Measurements from ENCODE around the gene HDAC9. TPM values are rescaled to one million over a fixed set of nuclear protein-coding genes. Genes with fewer than 3 reads are reported as not detected.

Gene HDAC9
- total and polyA plus RNA-seq, 12 donors = 2.6 to 23.1 (median 7.5) TPM

- Histone ChIP-seq H3K4me3 (no peak overlapping the region), H3K4me1 (replicated peaks in 1 of 2) (no peaks in the 10 kb centered on the region), H3K27me3 (no peaks in the 10 kb centered on the region), H3K9me3 (replicated peaks in 1 of 3) (no peaks in the 10 kb centered on the region), H3K36me3 (replicated peaks in 1 of 2) (no peaks in the 10 kb centered on the region), H3K27ac (no peak overlapping the region)
- DNase-seq = no peak
- no peak for TF ChIP-seq POLR2A (IDR thresholded peaks at IDR 0.05)
- no peak for TF ChIP-seq CTCF (IDR thresholded peaks at IDR 0.05)
- 83 to 92% (median 85%) methylated on average over 7 of the region's 7 CpGs for whole genome bisulfite sequencing, 4 donors
- intact Hi-C loops (cut with DNase I) = no loop called here
Measured at GRCh38 chr7:19011212-19011611, 515.7 kb downstream of the HDAC9 start.

DNA sequence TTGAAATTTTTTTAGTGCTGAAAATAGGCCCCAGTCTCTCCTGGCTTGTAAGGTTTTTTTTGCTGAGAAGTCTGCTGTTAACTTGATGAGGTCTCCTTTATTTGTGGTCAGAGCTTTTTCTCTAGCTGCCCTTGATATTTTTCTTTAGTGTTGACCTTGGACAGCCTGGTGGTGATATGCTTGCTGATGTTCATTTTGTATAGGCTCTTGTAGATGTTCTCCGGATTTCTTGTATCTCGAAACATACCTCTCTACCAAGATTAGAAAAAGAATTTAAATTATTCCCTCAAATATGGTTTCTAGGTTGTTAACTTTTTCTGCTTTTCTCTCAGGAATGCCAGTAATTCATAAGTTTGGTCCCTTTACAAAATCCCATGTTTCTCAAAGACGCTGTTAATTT, 519.5 kb downstream of the HDAC9 start:
- H3K36me3 ChIP-seq (replicated peaks in 1 of 2) = no peaks in the 10 kb centered on the region
- no peak overlapping the region for H3K27ac ChIP-seq
- intact Hi-C loops (cut with DNase I) = no loop called here
- no peaks in the 10 kb centered on the region for H3K27me3 ChIP-seq
- 89 to 93% (median 91%) methylated on average over 3 of the region's 3 CpGs for WGBS, 4 donors
- no peak overlapping the region for H3K4me3 ChIP-seq
- TF ChIP-seq POLR2A (IDR thresholded peaks at IDR 0.05) (no peak), CTCF (IDR thresholded peaks at IDR 0.05) (no peak)
- H3K9me3 ChIP-seq (replicated peaks in 1 of 3) = no peaks in the 10 kb centered on the region
- DNase-seq = no peak
- H3K4me1 ChIP-seq (replicated peaks in 1 of 2) = no peaks in the 10 kb centered on the region

DNA sequence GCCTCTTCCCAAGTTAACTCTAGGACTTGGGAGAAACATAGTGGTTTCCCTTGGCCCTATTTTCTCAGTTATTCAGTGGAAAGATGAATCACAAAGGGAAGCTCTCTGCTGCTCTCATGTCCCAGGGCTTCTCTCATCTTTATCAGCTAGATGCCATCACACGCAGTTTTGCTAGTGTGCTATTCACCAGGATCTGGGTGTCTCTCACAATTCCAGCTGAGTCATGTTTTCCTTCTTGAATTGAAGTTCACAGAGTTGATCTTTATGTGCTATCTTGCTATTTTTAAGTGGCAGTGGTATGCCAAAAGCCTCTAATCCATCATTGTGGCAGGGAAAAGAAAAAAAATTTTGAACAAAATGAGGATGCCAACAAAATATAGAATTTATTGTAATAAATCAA, 520.6 kb downstream of the HDAC9 start:
- no peaks in the 10 kb centered on the region for H3K9me3 ChIP-seq (replicated peaks in 1 of 3)
- H3K27ac ChIP-seq = no peak overlapping the region
- H3K4me1 ChIP-seq (replicated peaks in 1 of 2) = no peaks in the 10 kb centered on the region
- TF ChIP-seq CTCF (IDR thresholded peaks at IDR 0.05) = no peak
- TF ChIP-seq POLR2A (IDR thresholded peaks at IDR 0.05) = no peak
- no peaks in the 10 kb centered on the region for H3K36me3 ChIP-seq (replicated peaks in 1 of 2)
- 80 to 100% (median 94%) methylated on average over 1 of the region's 1 CpG for WGBS, 4 donors
- DNase-seq = no peak
- intact Hi-C loops (cut with DNase I) = no loop called here
- H3K4me3 ChIP-seq = no peak overlapping the region
- H3K27me3 ChIP-seq = no peaks in the 10 kb centered on the region

DNA sequence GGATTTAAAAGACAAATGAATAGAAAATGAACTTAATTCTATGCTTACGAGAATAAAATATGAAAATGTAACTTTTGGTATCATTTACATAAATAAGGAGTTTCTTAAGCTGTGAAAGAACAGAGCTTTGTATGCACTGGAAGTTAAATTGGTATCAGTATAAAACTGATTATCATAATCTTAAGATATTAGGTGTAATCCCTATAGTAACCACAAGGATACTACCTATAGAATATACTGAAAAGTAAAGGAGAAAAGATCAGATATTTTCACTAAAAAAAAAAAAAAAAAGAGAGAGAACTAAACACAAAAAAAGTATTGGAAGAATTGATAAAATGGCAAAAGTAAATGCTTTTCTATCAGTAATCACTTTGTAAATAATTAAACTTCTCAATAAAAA, 521.8 kb downstream of the HDAC9 start:
- Histone ChIP-seq H3K27me3 (no peaks in the 10 kb centered on the region), H3K4me3 (no peak overlapping the region), H3K9me3 (replicated peaks in 1 of 3) (no peaks in the 10 kb centered on the region), H3K36me3 (replicated peaks in 1 of 2) (no peaks in the 10 kb centered on the region), H3K27ac (no peak overlapping the region), H3K4me1 (replicated peaks in 1 of 2) (no peaks in the 10 kb centered on the region)
- no peak for DNase-seq
- intact Hi-C loops (cut with DNase I) = no loop called here
- no peak for TF ChIP-seq POLR2A (IDR thresholded peaks at IDR 0.05)
- no peak for TF ChIP-seq CTCF (IDR thresholded peaks at IDR 0.05)
- WGBS, 4 donors = 77 to 88% (median 82%) methylated on average over 1 of the region's 1 CpG

Data from adrenal gland (tissue), 12 donors.